ENCODE data around the gene PCNT. TPM values are rescaled to one million over a fixed set of nuclear protein-coding genes. Genes with fewer than 3 reads are reported as not detected.

The PCNT gene
- total RNA-seq, 1 experiment from 2014 or later = 39.6 TPM

DNA sequence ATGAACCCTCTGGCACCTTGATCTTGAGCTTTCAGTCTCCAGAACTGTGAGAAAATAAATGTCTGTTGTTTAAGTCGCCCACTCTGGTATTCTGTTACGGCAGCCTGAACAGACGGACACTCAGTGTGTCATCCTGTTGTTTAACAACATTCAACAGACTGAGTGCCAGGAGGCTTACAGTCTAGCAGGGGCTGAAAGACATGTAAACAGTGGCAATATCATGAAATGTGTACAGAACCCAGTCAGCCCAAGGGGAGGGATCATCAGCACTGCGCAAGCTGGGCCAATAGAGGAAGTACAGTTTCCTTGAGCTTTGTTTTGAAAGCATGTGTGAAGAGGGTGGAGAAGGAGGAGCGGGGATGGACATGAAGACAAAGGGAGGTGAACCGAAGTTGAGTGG, 148.3 kb downstream of the PCNT start:
- Histone ChIP-seq H4K8ac (replicated peaks; ENCODE audit: insufficient read length, low read depth, low read length) (no peak overlapping the region), H2AK5ac (ENCODE audit: insufficient read length, low read length) (no peak overlapping the region), H3K9ac (ENCODE audit: extremely low read depth, insufficient read length, low read length) (no peak overlapping the region), H3K4ac (ENCODE audit: low read depth, low read length) (no peak overlapping the region), H3K79me2 (ENCODE audit: insufficient read depth, low read length) (no peaks in the 10 kb centered on the region), H3K14ac (ENCODE audit: insufficient read depth, low read length) (no peak overlapping the region), H2BK120ac (ENCODE audit: low read depth, low read length, poor library complexity, severe bottlenecking) (no peak overlapping the region), H3K56ac (ENCODE audit: insufficient read length, low read depth, low read length) (no peak overlapping the region), H3K27ac (ENCODE audit: insufficient read length, low read depth, low read length) (no peak overlapping the region), H2BK12ac (ENCODE audit: insufficient read length, low read depth, low read length) (no peak overlapping the region), H4K5ac (ENCODE audit: insufficient read length, low read depth, low read length) (no peak overlapping the region), H3K23ac (ENCODE audit: insufficient read length, low read depth, low read length) (no peak overlapping the region), H3T11ph (ENCODE audit: low read length) (no peak overlapping the region), H4K91ac (ENCODE audit: insufficient read length, low read depth, low read length) (no peak overlapping the region), H3K79me1 (ENCODE audit: insufficient read depth, low read depth, low read length, poor library complexity, severe bottlenecking) (no peaks in the 10 kb centered on the region), H2BK5ac (ENCODE audit: insufficient read length, low read length) (no peak overlapping the region), H3K18ac (ENCODE audit: insufficient read length, low read depth, low read length) (no peak overlapping the region), H3K4me1 (ENCODE audit: insufficient read depth, low read length) (no peaks in the 10 kb centered on the region), H4K20me1 (ENCODE audit: control insufficient read depth, insufficient read depth, insufficient read length) (no peaks in the 10 kb centered on the region), H3K9me3 (ENCODE audit: control insufficient read depth, low read depth, low read length) (no peaks in the 10 kb centered on the region), H3K27me3 (ENCODE audit: insufficient read depth, low read length) (no peaks in the 10 kb centered on the region), H2BK20ac (ENCODE audit: low read depth, low read length, poor library complexity, severe bottlenecking) (no peak overlapping the region), H3K23me2 (ENCODE audit: insufficient read length, low read depth, low read length, poor library complexity, severe bottlenecking) (no peaks in the 10 kb centered on the region), H3K4me2 (ENCODE audit: insufficient read depth, insufficient read length, low read length) (no peak overlapping the region), H2BK15ac (ENCODE audit: low read depth, low read length) (no peak overlapping the region), H2AFZ (ENCODE audit: low read length) (no peak overlapping the region)
- peak overlapping the region in 2 of 3 experiments; percentile 3 to 31; a peak in 4 of 7 replicates for H3K27ac Mint-ChIP-seq
- no peaks in the 10 kb centered on the region for H3K9me3 Mint-ChIP-seq
- H3K36me3 Mint-ChIP-seq (ENCODE audit: insufficient read depth in 1 of 3, low read depth in 3 of 3) = peaks cover 2 to 4% (median 2%) of the 10 kb centered on the region in 3 experiments; a peak in 4 of 7 replicates
- H3K4me1 Mint-ChIP-seq = no peaks in the 10 kb centered on the region
- DNase-seq = no peak
- no peak overlapping the region for H3K4me3 Mint-ChIP-seq
- no CpG with 5 or more reads among the region's 6 CpGs for WGBS (ENCODE audit: extremely low coverage, insufficient read length, low lambda C conversion rate)
- no peaks in the 10 kb centered on the region for H3K27me3 Mint-ChIP-seq (ENCODE audit: low read depth)
- TF ChIP-seq, protein P1, sequence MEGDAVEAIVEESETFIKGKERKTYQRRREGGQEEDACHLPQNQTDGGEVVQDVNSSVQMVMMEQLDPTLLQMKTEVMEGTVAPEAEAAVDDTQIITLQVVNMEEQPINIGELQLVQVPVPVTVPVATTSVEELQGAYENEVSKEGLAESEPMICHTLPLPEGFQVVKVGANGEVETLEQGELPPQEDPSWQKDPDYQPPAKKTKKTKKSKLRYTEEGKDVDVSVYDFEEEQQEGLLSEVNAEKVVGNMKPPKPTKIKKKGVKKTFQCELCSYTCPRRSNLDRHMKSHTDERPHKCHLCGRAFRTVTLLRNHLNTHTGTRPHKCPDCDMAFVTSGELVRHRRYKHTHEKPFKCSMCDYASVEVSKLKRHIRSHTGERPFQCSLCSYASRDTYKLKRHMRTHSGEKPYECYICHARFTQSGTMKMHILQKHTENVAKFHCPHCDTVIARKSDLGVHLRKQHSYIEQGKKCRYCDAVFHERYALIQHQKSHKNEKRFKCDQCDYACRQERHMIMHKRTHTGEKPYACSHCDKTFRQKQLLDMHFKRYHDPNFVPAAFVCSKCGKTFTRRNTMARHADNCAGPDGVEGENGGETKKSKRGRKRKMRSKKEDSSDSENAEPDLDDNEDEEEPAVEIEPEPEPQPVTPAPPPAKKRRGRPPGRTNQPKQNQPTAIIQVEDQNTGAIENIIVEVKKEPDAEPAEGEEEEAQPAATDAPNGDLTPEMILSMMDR (conservative IDR thresholded peaks at IDR 0.05) = no peak

Data from H9 (cell line).